ENCODE results near the gene C14orf132. TPM values are rescaled to one million over a fixed set of nuclear protein-coding genes. Genes with fewer than 3 reads are reported as not detected.

Gene C14orf132
- total and polyA plus RNA-seq, 9 of the 15 experiments (the other 6 are each of a cell fraction or from before 2014, with no cell fraction given) = not detected

- TF ChIP-seq, protein P1, sequence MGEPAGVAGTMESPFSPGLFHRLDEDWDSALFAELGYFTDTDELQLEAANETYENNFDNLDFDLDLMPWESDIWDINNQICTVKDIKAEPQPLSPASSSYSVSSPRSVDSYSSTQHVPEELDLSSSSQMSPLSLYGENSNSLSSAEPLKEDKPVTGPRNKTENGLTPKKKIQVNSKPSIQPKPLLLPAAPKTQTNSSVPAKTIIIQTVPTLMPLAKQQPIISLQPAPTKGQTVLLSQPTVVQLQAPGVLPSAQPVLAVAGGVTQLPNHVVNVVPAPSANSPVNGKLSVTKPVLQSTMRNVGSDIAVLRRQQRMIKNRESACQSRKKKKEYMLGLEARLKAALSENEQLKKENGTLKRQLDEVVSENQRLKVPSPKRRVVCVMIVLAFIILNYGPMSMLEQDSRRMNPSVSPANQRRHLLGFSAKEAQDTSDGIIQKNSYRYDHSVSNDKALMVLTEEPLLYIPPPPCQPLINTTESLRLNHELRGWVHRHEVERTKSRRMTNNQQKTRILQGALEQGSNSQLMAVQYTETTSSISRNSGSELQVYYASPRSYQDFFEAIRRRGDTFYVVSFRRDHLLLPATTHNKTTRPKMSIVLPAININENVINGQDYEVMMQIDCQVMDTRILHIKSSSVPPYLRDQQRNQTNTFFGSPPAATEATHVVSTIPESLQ (CRISPR knock-in tag; IDR thresholded peaks at IDR 0.05) = no peak
- no peak for TF ChIP-seq TAF9B (IDR thresholded peaks at IDR 0.05; ENCODE audit: partially characterized antibody)
- no peak for TF ChIP-seq PPARD (CRISPR knock-in tag; IDR thresholded peaks at IDR 0.05)
- TF ChIP-seq ESRRB (CRISPR knock-in tag; IDR thresholded peaks at IDR 0.05; ENCODE audit: borderline replicate concordance) = no peak
- TF ChIP-seq XRCC3 (IDR thresholded peaks at IDR 0.05) = no peak
- TF ChIP-seq HBP1 (CRISPR knock-in tag; IDR thresholded peaks at IDR 0.05) = no peak
- no peak for TF ChIP-seq ZBED1 (IDR thresholded peaks at IDR 0.05)
Observed at GRCh38 chr14:96095058-96095457, 55.9 kb downstream of the C14orf132 start (continued).
